ENCODE data around the gene RBMS3. TPM values are rescaled to one million over a fixed set of nuclear protein-coding genes. Genes with fewer than 3 reads are reported as not detected.

RBMS3 gene
- total and polyA plus RNA-seq, 12 donors = 8.7 to 90.1 (median 51.2) TPM

DNA sequence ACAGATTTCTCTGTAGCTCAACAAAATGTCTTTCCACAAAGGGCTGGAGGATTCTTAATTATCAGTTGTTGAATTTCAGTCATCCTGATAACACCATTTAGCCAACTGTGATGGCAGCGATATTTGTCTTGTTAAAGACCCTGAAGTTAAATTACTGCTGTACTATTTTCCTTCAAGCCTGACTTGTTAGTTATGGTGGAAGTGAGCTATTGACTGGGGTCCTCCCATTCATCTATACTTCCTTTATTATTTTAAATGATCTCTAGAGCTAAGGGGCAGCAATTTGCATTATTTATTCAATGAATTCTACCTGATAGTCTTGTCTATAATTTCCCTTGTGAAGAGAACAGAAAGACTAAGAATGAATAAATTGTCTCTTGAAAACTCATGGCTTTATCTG, 64.1 kb downstream of the RBMS3 start:
- no peaks in the 10 kb centered on the region for H3K36me3 ChIP-seq (replicated peaks in 1 of 2)
- no peaks in the 10 kb centered on the region for H3K27me3 ChIP-seq
- TF ChIP-seq POLR2A (IDR thresholded peaks at IDR 0.05) (no peak), CTCF (IDR thresholded peaks at IDR 0.05) (no peak)
- no peaks in the 10 kb centered on the region for H3K9me3 ChIP-seq (replicated peaks in 1 of 3)
- DNase-seq = no peak
- intact Hi-C loops (cut with DNase I) = no loop called here
- WGBS, 4 donors = 92 to 100% (median 94%) methylated on average over 1 of the region's 1 CpG
- peaks cover 0 to 31% of the 10 kb centered on the region in 2 donors for H3K4me1 ChIP-seq (replicated peaks in 1 of 2)
- no peak overlapping the region for H3K27ac ChIP-seq
- no peak overlapping the region for H3K4me3 ChIP-seq

- no peaks in the 10 kb centered on the region for H3K36me3 ChIP-seq (replicated peaks in 1 of 2)
- TF ChIP-seq POLR2A (IDR thresholded peaks at IDR 0.05) (no peak), CTCF (IDR thresholded peaks at IDR 0.05) (no peak)
- H3K4me3 ChIP-seq = no peak overlapping the region
- peaks cover 0 to 23% of the 10 kb centered on the region in 2 donors for H3K4me1 ChIP-seq (replicated peaks in 1 of 2)
- intact Hi-C loops (cut with DNase I) = no loop called here
- 63 to 90% (median 83%) methylated on average over 3 of the region's 3 CpGs for WGBS, 4 donors
- no peak overlapping the region for H3K27ac ChIP-seq
- no peak for DNase-seq
- no peaks in the 10 kb centered on the region for H3K9me3 ChIP-seq (replicated peaks in 1 of 3)
- H3K27me3 ChIP-seq = no peaks in the 10 kb centered on the region
These were observed 64.8 kb downstream of the RBMS3 start for GRCh38 chr3:29345516-29346300.

DNA sequence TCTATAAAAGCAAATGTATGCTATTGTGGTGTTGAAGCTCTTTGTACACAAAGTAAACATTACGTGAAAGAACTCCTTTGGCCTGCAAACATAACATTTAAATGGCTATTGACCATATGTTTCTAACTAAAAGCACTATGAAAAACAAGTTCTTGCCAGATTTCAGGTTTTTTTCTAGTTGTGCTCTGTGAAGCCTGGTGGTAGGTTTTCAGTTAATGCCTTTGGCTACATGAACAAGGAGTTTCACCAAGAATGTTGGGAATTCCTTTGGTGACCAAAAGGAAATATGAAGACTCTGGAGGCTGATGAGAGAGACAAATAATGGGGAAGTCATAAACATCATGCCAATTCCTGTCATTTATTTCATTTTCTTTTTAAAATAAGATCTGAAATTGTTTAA, 66.0 kb downstream of the RBMS3 start:
- DNase-seq = no peak
- Histone ChIP-seq H3K27ac (no peak overlapping the region), H3K36me3 (replicated peaks in 1 of 2) (no peaks in the 10 kb centered on the region), H3K4me3 (no peak overlapping the region), H3K27me3 (no peaks in the 10 kb centered on the region), H3K9me3 (replicated peaks in 1 of 3) (no peaks in the 10 kb centered on the region), H3K4me1 (replicated peaks in 1 of 2) (peaks cover 1 to 20% of the 10 kb centered on the region in 2 donors)
- TF ChIP-seq CTCF (IDR thresholded peaks at IDR 0.05) (no peak), POLR2A (IDR thresholded peaks at IDR 0.05) (no peak)
- intact Hi-C loops (cut with DNase I) = no loop called here
- WGBS, 4 donors = 81 to 100% (median 92%) methylated on average over 1 of the region's 1 CpG

DNA sequence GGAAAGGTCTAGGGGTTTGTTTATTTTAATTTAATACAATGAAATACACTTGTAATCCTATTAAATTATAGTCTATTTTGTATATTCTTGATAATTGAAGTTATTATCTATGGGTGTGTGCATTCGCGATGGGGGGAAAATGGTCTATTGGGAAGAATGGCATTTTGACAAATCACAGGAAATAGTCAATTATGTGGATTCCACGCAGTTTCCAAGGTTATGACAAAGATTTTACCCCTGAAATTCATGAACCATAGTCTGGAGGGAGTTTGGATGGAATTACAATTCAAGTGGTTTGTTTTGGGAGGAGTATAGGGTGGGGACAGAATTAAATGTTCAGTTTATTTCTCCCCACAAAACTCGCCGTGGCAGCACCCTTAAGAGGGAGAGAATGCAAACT, 66.5 kb downstream of the RBMS3 start:
- H3K27me3 ChIP-seq = no peaks in the 10 kb centered on the region
- H3K4me3 ChIP-seq = no peak overlapping the region
- WGBS, 4 donors = 71 to 72% (median 71%) methylated on average over 5 of the region's 5 CpGs
- TF ChIP-seq POLR2A (IDR thresholded peaks at IDR 0.05) = no peak
- DNase-seq = no peak
- H3K9me3 ChIP-seq (replicated peaks in 1 of 3) = no peaks in the 10 kb centered on the region
- intact Hi-C loops (cut with DNase I) = no loop called here
- H3K36me3 ChIP-seq (replicated peaks in 1 of 2) = no peaks in the 10 kb centered on the region
- H3K4me1 ChIP-seq (replicated peaks in 1 of 2) = peaks cover 5 to 20% of the 10 kb centered on the region in 2 donors
- no peak overlapping the region for H3K27ac ChIP-seq

DNA sequence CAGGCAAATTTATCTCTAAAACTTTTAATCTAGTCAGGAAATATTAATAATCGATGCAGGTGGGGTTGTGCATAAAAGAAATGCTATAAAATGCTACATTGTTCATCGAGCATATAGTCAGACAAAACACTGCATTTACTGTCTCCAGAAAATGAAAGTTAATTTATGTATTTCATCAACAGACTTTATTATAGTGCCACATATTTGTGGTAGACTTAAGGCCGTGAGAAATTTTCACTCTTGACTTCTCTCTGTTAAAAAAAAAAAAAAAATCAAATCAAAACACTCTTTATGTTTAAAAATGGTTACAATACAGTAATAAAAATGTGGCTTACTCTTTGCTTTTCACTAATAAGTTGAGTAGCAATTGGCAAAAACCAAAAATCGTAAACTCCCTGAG, 67.4 kb downstream of the RBMS3 start:
- H3K4me1 ChIP-seq (replicated peaks in 1 of 2) = peaks cover 6 to 22% of the 10 kb centered on the region in 2 donors
- no peaks in the 10 kb centered on the region for H3K36me3 ChIP-seq (replicated peaks in 1 of 2)
- H3K27ac ChIP-seq = no peak overlapping the region
- 63 to 90% (median 83%) methylated on average over 4 of the region's 4 CpGs for WGBS, 4 donors
- DNase-seq = no peak
- no peak overlapping the region for H3K4me3 ChIP-seq
- intact Hi-C loops (cut with DNase I) = no loop called here
- H3K9me3 ChIP-seq (replicated peaks in 1 of 3) = no peaks in the 10 kb centered on the region
- H3K27me3 ChIP-seq = no peaks in the 10 kb centered on the region
- TF ChIP-seq POLR2A (IDR thresholded peaks at IDR 0.05) = no peak
- no peak for TF ChIP-seq CTCF (IDR thresholded peaks at IDR 0.05)
